Measurements from ENCODE around the gene MOB1B. TPM values are rescaled to one million over a fixed set of nuclear protein-coding genes. Genes with fewer than 3 reads are reported as not detected.

The MOB1B gene
- total and polyA plus RNA-seq, 2 of the 13 experiments (the other 11 are each of a cell fraction or from before 2014, with no cell fraction given), result 3.9 to 4.0 TPM

DNA sequence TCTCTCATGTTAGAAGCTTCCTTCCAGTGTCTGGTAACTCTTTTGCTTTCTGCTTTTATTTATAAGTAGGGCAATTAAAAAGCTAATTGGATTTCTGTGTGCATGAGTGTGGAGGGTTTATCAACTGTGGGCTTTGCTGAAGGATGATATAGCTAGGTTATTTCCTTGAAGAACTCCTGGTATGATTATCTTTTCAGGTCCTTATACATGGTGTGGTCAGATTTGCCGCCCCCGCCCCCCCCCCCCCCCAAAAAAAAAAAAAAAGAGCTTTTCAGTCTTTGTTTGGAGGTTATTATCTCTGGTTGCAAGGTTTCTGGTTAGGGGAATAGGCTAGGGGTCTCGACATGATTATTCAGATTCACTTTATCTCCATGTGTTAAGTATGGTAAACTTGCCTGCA, 35.9 kb downstream of the MOB1B start:
- ChIA-PET CTCF (ENCODE audit: low intra/inter-chr PET ratio, low total read pairs) (no interaction called here), POLR2A (no interaction called here)
- no peak overlapping the region for H3K4me2 ChIP-seq (ENCODE audit: low read depth, low read length)
- H4K20me1 ChIP-seq (ENCODE audit: insufficient read depth, low read length), result no peaks in the 10 kb centered on the region
- H3K27ac ChIP-seq (ENCODE audit: extremely low read length, insufficient read depth, low read length), result no peak overlapping the region
- H3K9me3 ChIP-seq (ENCODE audit: low read length), result no peaks in the 10 kb centered on the region
- H3K79me2 ChIP-seq (ENCODE audit: insufficient read depth, low read length), result peaks cover 6% of the 10 kb centered on the region
- FAIRE-seq (no peak), DNase-seq (ENCODE audit: low spot score) (no peak), ATAC-seq (no peak)
- H2AFZ ChIP-seq (ENCODE audit: low read length), result no peak overlapping the region
- H3K9ac ChIP-seq (ENCODE audit: insufficient read depth, low read depth, low read length), result no peak overlapping the region
- 83% methylated on average over 3 of the region's 3 CpGs for WGBS (ENCODE audit: low lambda C conversion rate)
- BruUV-seq (replicated peaks), result no TSS peak
- in situ Hi-C loops (cut with HindIII; ENCODE audit: extremely low pct_ligation_motif_present, low pct_unique_long_range_greater_than_20kb), result no loop called here
- no peaks in the 10 kb centered on the region for H3K27me3 ChIP-seq (ENCODE audit: control insufficient read depth in 1 of 2, insufficient read depth in 2 of 2, low read length in 2 of 2)
- H3K36me3 ChIP-seq (replicated peaks in 1 of 2; ENCODE audit: control insufficient read depth in 1 of 2, insufficient read depth in 2 of 2, low read length in 2 of 2), result no peaks in the 10 kb centered on the region
- intact Hi-C loops (cut with micrococcal nuclease; ENCODE audit: unreplicated experiment), result no loop called here
- TF ChIP-seq REPIN1 (CRISPR knock-in tag; IDR thresholded peaks at IDR 0.05; ENCODE audit: borderline replicate concordance, low read depth) (no peak), ATRX (CRISPR knock-in tag; IDR thresholded peaks at IDR 0.05; ENCODE audit: borderline replicate concordance) (no peak), DRAP1 (CRISPR knock-in tag; IDR thresholded peaks at IDR 0.05) (no peak), ZNF326 (CRISPR knock-in tag; IDR thresholded peaks at IDR 0.05; ENCODE audit: borderline replicate concordance) (no peak), HNRNPUL1 (IDR thresholded peaks at IDR 0.05; ENCODE audit: low read depth, low read length) (no peak), ARHGAP35 (CRISPR knock-in tag; IDR thresholded peaks at IDR 0.05; ENCODE audit: borderline replicate concordance) (no peak), CEBPB (IDR thresholded peaks at IDR 0.05; ENCODE audit: borderline replicate concordance, low read depth, low read length) (no peak), ZNF879 (CRISPR knock-in tag; IDR thresholded peaks at IDR 0.05) (no peak), RFXAP (CRISPR knock-in tag; IDR thresholded peaks at IDR 0.05; ENCODE audit: borderline replicate concordance) (no peak), ZNF569 (CRISPR knock-in tag; IDR thresholded peaks at IDR 0.05; ENCODE audit: borderline replicate concordance) (no peak)
- no peaks in the 10 kb centered on the region for H3K4me1 ChIP-seq (ENCODE audit: insufficient read depth, low read length)
- H3K4me3 ChIP-seq (replicated peaks in 1 of 3; ENCODE audit: insufficient read depth in 1 of 3, low read depth in 2 of 3, low read length in 3 of 3), result no peak overlapping the region
